K562 (cell line): ENCODE data around the gene CREG2. TPM values are rescaled to one million over a fixed set of nuclear protein-coding genes. Genes with fewer than 3 reads are reported as not detected.

Experiments
- ATAC-seq: fragments of 200-7000 bp; cut with Tn5 transposase; 3 replicates; pipeline ENCODE4 v1.9.1; 2020; ENCODE audit warnings: moderate library complexity
- BruUV-seq: library from RNA; stranded (reverse); fragments of 400-500 nt; replicated peaks from 2 replicates; lab custom pipeline; 2021; lab: Mats Ljungman, UMichigan
- CTCF ChIA-PET: fragments of 300-600 bp; formaldehyde crosslinking; extraction: SDS; loops from one replicate; lab custom pipeline; 2021; ENCODE audit warnings: low intra/inter-chr PET ratio; lab: Yijun Ruan, JAX
- POLR2A ChIA-PET: fragments of 300-600, 350-650 bp; sonication (Branson Sonifier 250); formaldehyde crosslinking; extraction: SDS; loops from one replicate; lab custom pipeline; 2021; ENCODE audit warnings: antibody characterized with exemption, inconsistent platforms; lab: Yijun Ruan, JAX
- DNase-seq, 4 experiments: peaks; one replicate each; pipeline versions ENCODE4 v3.0.0 to v3.0.0-alpha.2; 2011 to 2018; ENCODE audit warnings: low spot score in 3 of 4, mixed read lengths in 3 of 4; ENCODE audit errors: extremely low read depth in 1 of 4
- FAIRE-seq: peaks from 2 replicates; lab custom pipeline; 2011; peaks lifted over from hg19 to GRCh38; lab: Jason Lieb, UNC
- H2AFZ ChIP-seq: 2 replicates; pipeline ENCODE4 v1.6.0; 2011; ENCODE audit warnings: low read depth, low read length, control low read depth, inconsistent platforms
- H3K27ac ChIP-seq: fragments of 200-600 bp; 3 replicates; pipeline ENCODE4 v1.8.0; 2011; ENCODE audit warnings: low read depth, mild to moderate bottlenecking, control low read depth, inconsistent platforms, low read length, moderate library complexity, mixed read lengths; ENCODE audit errors: extremely low read depth
- H3K27me3 ChIP-seq, 2 experiments: fragments of 300-600 bp in 1 of 2; 2 replicates in 1 of 2; 3 replicates in 1 of 2; pipeline versions ENCODE4 v1.6.0 to v1.8.0; 2011; ENCODE audit warnings: inconsistent platforms in 2 of 2, low read length in 2 of 2, mild to moderate bottlenecking in 1 of 2, mixed read lengths in 1 of 2, moderate library complexity in 1 of 2; ENCODE audit not compliant: control insufficient read depth in 2 of 2, insufficient read depth in 2 of 2
- H3K36me3 ChIP-seq: fragments of 300-600 bp; 3 replicates; pipeline ENCODE4 v1.8.0; 2011; ENCODE audit warnings: mild to moderate bottlenecking, low read length, inconsistent platforms; ENCODE audit not compliant: control insufficient read depth, insufficient read depth
- H3K4me1 ChIP-seq, 2 experiments: fragments of 200-600 bp in 1 of 2; replicated peaks in 1 of 2; 2 replicates in 1 of 2; 3 replicates in 1 of 2; pipeline versions ENCODE4 v1.5.1 to v1.8.0; 2011; ENCODE audit warnings: inconsistent platforms in 2 of 2, low read length in 2 of 2, mild to moderate bottlenecking in 1 of 2, mixed read lengths in 1 of 2, moderate library complexity in 1 of 2; ENCODE audit not compliant: control insufficient read depth in 2 of 2, insufficient read depth in 2 of 2
- H3K4me2 ChIP-seq: 2 replicates; pipeline ENCODE4 v1.6.1; 2011; ENCODE audit warnings: low read length, control low read depth, inconsistent platforms, mixed read lengths; ENCODE audit not compliant: insufficient read depth
- H3K4me3 ChIP-seq: fragments of 200-600 bp; sonication (generic), shearing (Covaris generic); 2 replicates; pipeline ENCODE4 v1.5.1; 2016; ENCODE audit warnings: control low read depth, inconsistent platforms
- H3K79me2 ChIP-seq: fragments of 200-600 bp; 3 replicates; pipeline ENCODE4 v1.8.0; 2011; ENCODE audit warnings: low read length, inconsistent platforms; ENCODE audit not compliant: control insufficient read depth, insufficient read depth
- H3K9ac ChIP-seq, 2 experiments: 2 replicates each; pipeline versions ENCODE4 v1.6.0 to v1.6.1; 2011; ENCODE audit warnings: low read depth in 2 of 2, low read length in 2 of 2, control low read depth in 1 of 2, inconsistent platforms in 1 of 2, mild to moderate bottlenecking in 1 of 2, mixed read lengths in 1 of 2; ENCODE audit not compliant: insufficient read depth in 1 of 2
- H3K9me1 ChIP-seq: one replicate; pipeline ENCODE4 v1.6.0; 2011; ENCODE audit warnings: inconsistent platforms, mild to moderate bottlenecking, low read length, moderate library complexity; ENCODE audit not compliant: control insufficient read depth, insufficient read depth
- H3K9me3 ChIP-seq: replicated peaks from 2 replicates; pipeline ENCODE4 v1.5.1; 2011; ENCODE audit warnings: low read depth, low read length, inconsistent platforms; ENCODE audit not compliant: control insufficient read depth, insufficient read depth
- H4K20me1 ChIP-seq: replicated peaks from 2 replicates; pipeline ENCODE4 v1.6.1; 2011; ENCODE audit warnings: low read length, inconsistent platforms, mixed read lengths; ENCODE audit not compliant: control insufficient read depth, insufficient read depth
- DEAF1 ChIP-seq: fragments of 450-650 bp; formaldehyde crosslinking; IDR thresholded peaks from 2 replicates; pipeline ENCODE4 v1.4.0; 2020; ENCODE audit warnings: mild to moderate bottlenecking, moderate library complexity
- ELF2 ChIP-seq: fragments of 250-450 bp; sonication (Bioruptor Pico); IDR thresholded peaks from 2 replicates; pipeline ENCODE4 v1.5.0; 2021; ENCODE audit warnings: mild to moderate bottlenecking
- GTF2B ChIP-seq: IDR thresholded peaks from 2 replicates; pipeline ENCODE4 v1.6.1; 2011; ENCODE audit not compliant: insufficient read length; ENCODE audit errors: extremely low read depth
- HMBOX1 ChIP-seq: sonication (generic); IDR thresholded peaks from 2 replicates; pipeline ENCODE4 v1.6.1; 2016
- REST ChIP-seq, 2 experiments: fragments of 450-650 bp; formaldehyde crosslinking in 1 of 2; IDR thresholded peaks; 2 replicates each; pipeline versions ENCODE4 v1.4.0 to v1.6.1; 2014 to 2020; ENCODE audit warnings: mild to moderate bottlenecking in 2 of 2, borderline replicate concordance in 1 of 2, low read depth in 1 of 2
- RFX7 ChIP-seq: fragments of 250-450 bp; sonication (Bioruptor Pico); IDR thresholded peaks from 2 replicates; pipeline ENCODE4 v1.5.1; 2021; ENCODE audit warnings: mild to moderate bottlenecking
- RNF2 ChIP-seq: sonication (generic); IDR thresholded peaks from 2 replicates; pipeline ENCODE4 v1.6.1; 2016
- WGBS: fragments of 100-300 bp; shearing (Covaris generic); methylation state at CpG from one replicate; pipeline ENCODE4 v1.1.6; 2016; ENCODE audit warnings: low coverage, mixed read lengths; ENCODE audit not compliant: insufficient coverage; ENCODE audit errors: missing lambda C conversion rate; 5-methylcytosine and 5-hydroxymethylcytosine counted together
- in situ Hi-C: fragments of 300-500 bp; cut with MboI; formaldehyde crosslinking; loops from 4 replicates; pipeline ENCODE4 v1.15.0; 2018; ENCODE audit warnings: inconsistent platforms, mixed read lengths
- intact Hi-C: fragments of 100-400 bp; cut with micrococcal nuclease; formaldehyde crosslinking; loops from 2 replicates; pipeline ENCODE4 v1.14.2; 2022
- polyA plus RNA-seq, 8 experiments: library from polyadenylated mRNA; depleted of rRNA in 4 of 8; stranded (reverse) in 5 of 8; unstranded in 3 of 8; fragments of >200 nt; fragmentation: Nextera tagmentation in 2 of 8; fragmentation: Illumina TruSeq in 1 of 8; extraction: Ambion mirVana in 2 of 8; extraction: Trizol in 1 of 8; gene quantifications; 2 replicates each; pipeline versions ENCODE4 v1.2.1 to v1.2.3, GENCODE V29; 2011 to 2014; ENCODE audit warnings: inconsistent platforms in 1 of 8, missing spikeins in 1 of 8
- total RNA-seq, 7 experiments: library from RNA; depleted of rRNA in 6 of 7; stranded (reverse); fragments of >200 nt in 6 of 7; fragmentation: Illumina TruSeq in 2 of 7; extraction: Trizol in 2 of 7; gene quantifications; 2 replicates each; pipeline versions ENCODE4 v1.2.1 to v1.2.3, GENCODE V29; 2011 to 2021; ENCODE audit warnings: low replicate concordance in 1 of 7

CREG2 gene
- total and polyA plus RNA-seq, 9 of the 15 experiments (the other 6 are each of a cell fraction or from before 2014, with no cell fraction given): not detected

- TF ChIP-seq GTF2B (no peak), HMBOX1 (no peak), ELF2 (CRISPR knock-in tag) (no peak), DEAF1 (CRISPR knock-in tag) (no peak), REST (IDR thresholded peaks at IDR 0.05; ENCODE audit: borderline replicate concordance) (0 out of 2 replicates have a peak, but pooled peaks have one; percentile 20), REST (CRISPR knock-in tag; IDR thresholded peaks at IDR 0.05; ENCODE audit: low read depth) (no peak), RNF2 (no peak), RFX7 (CRISPR knock-in tag) (no peak)
- H3K4me2 ChIP-seq: no peak overlapping the region
- H3K9me3 ChIP-seq: no peaks in the 10 kb centered on the region
- ChIA-PET CTCF (no interaction called here), POLR2A (no interaction called here)
- no peak overlapping the region for H3K27ac ChIP-seq
- ATAC-seq (no peak), DNase-seq (no peak), FAIRE-seq (no peak)
- H3K36me3 ChIP-seq: no peaks in the 10 kb centered on the region
- WGBS: under 1% methylated on average over 8 of the region's 8 CpGs
- no peak overlapping the region for H3K4me3 ChIP-seq
- H3K9me1 ChIP-seq: no peaks in the 10 kb centered on the region
- peaks cover 7% of the 10 kb centered on the region; the same call in 1 of the 2 replicates for H4K20me1 ChIP-seq
- no peaks in the 10 kb centered on the region for H3K79me2 ChIP-seq
- intact Hi-C loops: loop anchor here (10.0 kb wide), 1 partner anchor 365 kb away; no protein-coding TSS in a partner anchor
- in situ Hi-C loops: no loop called here
- H3K4me1 ChIP-seq: no peaks in the 10 kb centered on the region
- BruUV-seq: no TSS peak
- H3K9ac ChIP-seq: no peak overlapping the region
- H2AFZ ChIP-seq: no peak overlapping the region
- H3K27me3 ChIP-seq: peaks cover 34 to 59% of the 10 kb centered on the region in 2 experiments
Observed at GRCh38 chr2:101400048-101400447, 12.7 kb upstream of the CREG2 start.
